HG03571 (cell line): ENCODE results near the gene CCDC169.
A peak's percentile ranks its signal among the peaks of the same experiment; 100 is the strongest.
"Not testable (repeated sequence)": the region's sequence is repeated elsewhere in the genome, so short reads cannot be mapped to it uniquely, and the experiment has no call there.

Experiments
- ATAC-seq: cut with Tn5 transposase; IDR thresholded peaks from one replicate; pipeline ENCODE4 v1.9.1; 2021; ENCODE audit not compliant: unreplicated experiment

Gene CCDC169

GRCh38 chr13:36319793-36320192 is 22.2 kb upstream of the CCDC169 start:
- not testable (repeated sequence) for ATAC-seq

- ATAC-seq = no peak
Observed at GRCh38 chr13:36313047-36313969, 15.7 kb upstream of the CCDC169 start.

- ATAC-seq = peak; percentile 67
Observed at GRCh38 chr13:36310417-36311108, 12.9 kb upstream of the CCDC169 start.

DNA sequence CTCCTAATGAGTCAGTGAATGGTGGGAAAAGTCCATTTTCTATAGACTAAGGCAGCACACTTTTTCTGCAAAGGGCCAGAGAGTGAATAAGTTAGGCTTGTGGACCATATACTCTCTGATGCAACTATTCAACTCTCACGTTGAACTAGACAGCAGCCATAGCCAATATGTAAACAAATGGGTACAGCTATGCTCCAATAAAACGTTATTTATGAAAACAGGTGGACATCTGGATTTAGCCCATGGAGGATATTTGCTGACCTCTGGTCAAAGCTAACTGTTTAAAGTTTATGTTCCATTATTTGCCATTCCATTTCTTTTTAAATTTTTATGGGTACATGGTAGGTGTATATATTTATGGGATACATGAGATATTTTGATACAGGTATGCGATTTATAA is 4.7 kb upstream of the CCDC169 start:
- no peak for ATAC-seq

DNA sequence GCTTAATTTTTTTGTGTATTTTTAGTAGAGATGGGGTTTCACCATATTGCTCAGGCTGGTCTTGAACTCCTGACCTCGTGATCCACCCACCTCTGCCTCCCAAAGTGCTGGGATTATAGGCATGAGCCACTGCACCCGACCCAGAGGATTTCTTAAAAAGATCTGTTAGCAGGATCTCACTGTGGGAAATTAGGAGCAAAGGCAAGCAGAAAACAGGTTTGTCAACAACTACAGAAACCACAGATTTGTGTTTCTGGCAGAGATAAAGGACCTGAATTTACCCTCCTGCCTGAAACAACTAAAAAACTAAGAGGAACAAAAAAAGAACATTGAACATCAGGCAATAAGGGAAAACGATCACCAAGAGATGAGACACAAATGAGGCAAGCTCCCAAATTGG is 1.9 kb upstream of the CCDC169 start:
- not testable (repeated sequence) for ATAC-seq

GRCh38 chr13:36298535-36299068 is 988 bp upstream of the CCDC169 start:
- ATAC-seq = no peak

GRCh38 chr13:36294096-36294495 is 3.5 kb downstream of the CCDC169 start:
- ATAC-seq = no peak

DNA sequence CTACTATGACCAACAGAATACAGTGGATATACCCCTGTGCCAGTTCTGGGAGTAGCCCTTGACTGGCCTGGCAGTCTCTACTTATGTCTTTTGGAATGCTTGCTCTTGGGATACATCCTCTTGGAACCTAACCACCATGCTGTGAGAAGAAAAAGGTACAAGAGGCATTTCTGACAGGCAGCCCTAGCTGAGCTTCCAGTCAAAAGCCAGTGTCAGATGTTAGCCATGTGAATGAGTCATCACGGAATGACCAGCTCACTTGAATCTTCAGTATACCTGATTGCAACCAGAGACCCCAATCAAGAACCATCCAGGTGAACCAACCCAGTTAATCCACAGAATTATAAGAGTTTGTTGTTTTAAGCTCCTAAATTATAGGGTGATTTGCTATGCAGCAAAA is 4.1 kb downstream of the CCDC169 start:
- no peak for ATAC-seq

DNA sequence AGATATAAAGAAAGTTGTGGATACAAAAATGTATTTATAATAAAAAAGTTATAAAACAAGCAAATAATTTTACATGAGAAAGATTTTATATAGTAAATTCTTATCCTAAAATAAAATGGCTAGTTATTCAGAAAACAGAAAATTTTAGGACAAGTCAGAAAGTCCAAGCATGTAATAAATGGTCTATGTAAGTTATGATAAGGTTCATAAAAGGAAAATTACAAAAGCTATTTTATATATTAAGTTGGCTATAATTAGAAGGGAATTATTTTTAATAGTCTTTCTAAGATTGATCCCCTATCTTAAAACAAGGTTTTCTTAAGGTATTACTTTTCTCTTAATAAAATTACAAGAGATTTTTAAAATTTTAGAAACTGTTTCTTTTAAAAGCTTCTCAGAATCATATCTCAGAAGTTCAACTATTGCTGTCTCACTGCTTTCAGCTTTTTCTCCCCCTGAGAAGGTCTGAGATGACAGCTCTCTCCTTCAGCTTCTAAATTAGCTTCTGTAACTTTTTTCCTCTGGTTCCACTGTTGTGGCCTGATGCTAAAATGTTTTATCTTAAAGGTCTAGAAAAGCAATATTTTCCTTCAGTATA is 8.7 kb downstream of the CCDC169 start:
- ATAC-seq = no peak

DNA sequence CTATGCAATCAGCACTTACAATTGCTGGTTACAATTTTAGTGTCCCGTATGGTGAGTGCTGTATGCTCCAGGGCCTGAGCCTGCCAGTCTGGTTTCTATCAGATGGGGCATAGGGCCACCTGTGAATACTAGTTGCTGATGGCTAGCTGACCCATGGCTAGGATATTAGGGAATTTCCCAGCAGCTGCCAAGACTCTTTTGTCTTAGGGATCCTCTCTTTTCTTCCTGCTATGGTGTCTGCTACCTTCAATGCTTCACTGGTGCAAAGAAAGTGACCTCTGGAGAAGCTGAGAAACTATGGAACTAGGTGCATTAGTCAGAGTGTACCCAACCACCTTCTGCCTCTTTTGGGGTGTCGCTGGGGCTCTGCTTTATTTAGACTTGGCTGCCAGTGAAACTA is 11.6 kb downstream of the CCDC169 start:
- no peak for ATAC-seq

GRCh38 chr13:36282821-36283432 is 14.7 kb downstream of the CCDC169 start:
- no peak for ATAC-seq

- no peak for ATAC-seq
Observed at GRCh38 chr13:36275190-36276002, 22.2 kb downstream of the CCDC169 start.

- no peak for ATAC-seq
Observed at GRCh38 chr13:36273431-36273830, 24.2 kb downstream of the CCDC169 start.

GRCh38 chr13:36261976-36262375 is 35.6 kb downstream of the CCDC169 start:
- ATAC-seq = no peak

GRCh38 chr13:36261011-36261410 is 36.6 kb downstream of the CCDC169 start:
- ATAC-seq = no peak

- no peak for ATAC-seq
Observed at GRCh38 chr13:36259361-36260137, 38.1 kb downstream of the CCDC169 start.

- ATAC-seq = no peak
Observed at GRCh38 chr13:36258831-36259230, 38.8 kb downstream of the CCDC169 start.

- ATAC-seq = no peak
Observed at GRCh38 chr13:36251526-36251925, 46.1 kb downstream of the CCDC169 start.

GRCh38 chr13:36251017-36251416 is 46.6 kb downstream of the CCDC169 start:
- ATAC-seq = no peak
